H1 (cell line): Measurements from ENCODE around the gene KRTAP10-8. TPM values are rescaled to one million over a fixed set of nuclear protein-coding genes. Genes with fewer than 3 reads are reported as not detected.

Experiments used
- CTCF ChIA-PET: fragments of 300-600 bp; sonication (Branson Sonifier 250); formaldehyde crosslinking; loops from one replicate; lab custom pipeline; 2021; ENCODE audit not compliant: partially characterized antibody; lab: Charles Lee
- POLR2A ChIA-PET: fragments of 300-600 bp; sonication (Branson Sonifier 250); formaldehyde crosslinking; loops from one replicate; lab custom pipeline; 2021; ENCODE audit warnings: inconsistent platforms; ENCODE audit not compliant: partially characterized antibody; lab: Charles Lee
- DNase-seq, 2 experiments: peaks; one replicate each; pipeline versions ENCODE4 v3.0.0 to v3.0.0-alpha.2; 2010 to 2022; ENCODE audit warnings: low spot score in 2 of 2, low read depth in 1 of 2, mixed read lengths in 1 of 2
- FAIRE-seq: peaks from 2 replicates; lab custom pipeline; 2011; peaks lifted over from hg19 to GRCh38; lab: Jason Lieb, UNC
- H2AFZ ChIP-seq: 2 replicates; pipeline ENCODE4 v1.8.1; 2012; ENCODE audit warnings: low read length, inconsistent platforms
- H2AK5ac ChIP-seq: 2 replicates; pipeline ENCODE4 v1.6.1; 2013; ENCODE audit warnings: low read depth, low read length
- H2BK120ac ChIP-seq: replicated peaks from 2 replicates; pipeline ENCODE3; 2013; ENCODE audit warnings: low read depth, low read length, inconsistent platforms
- H2BK12ac ChIP-seq: 2 replicates; pipeline ENCODE4 v1.6.1; 2013; ENCODE audit warnings: low read depth, low read length
- H2BK15ac ChIP-seq: 2 replicates; pipeline ENCODE4 v1.6.1; 2013; ENCODE audit warnings: low read length
- H2BK20ac ChIP-seq: 2 replicates; pipeline ENCODE4 v1.6.1; 2013; ENCODE audit warnings: low read length
- H2BK5ac ChIP-seq: 2 replicates; pipeline ENCODE4 v1.6.1; 2013; ENCODE audit warnings: low read depth, low read length
- H3K14ac ChIP-seq: 2 replicates; pipeline ENCODE4 v1.6.1; 2013; ENCODE audit warnings: inconsistent platforms; ENCODE audit not compliant: insufficient read length
- H3K18ac ChIP-seq: 2 replicates; pipeline ENCODE4 v1.6.1; 2013; ENCODE audit warnings: low read length; ENCODE audit errors: extremely low read depth
- H3K23ac ChIP-seq: 2 replicates; pipeline ENCODE4 v1.6.1; 2013; ENCODE audit warnings: inconsistent platforms; ENCODE audit not compliant: insufficient read length
- H3K23me2 ChIP-seq: 2 replicates; pipeline ENCODE4 v1.6.1; 2013; ENCODE audit warnings: low read depth, low read length
- H3K27ac ChIP-seq: 2 replicates; pipeline ENCODE4 v1.6.1; 2011; ENCODE audit warnings: low read depth, low read length, inconsistent platforms
- H3K27me3 ChIP-seq, 4 experiments: replicated peaks in 1 of 4; 1 replicate in 1 of 4; 2 replicates in 3 of 4; pipeline versions ENCODE4 v1.6.1 to v1.8.1; 2011 to 2013; ENCODE audit warnings: low read length in 3 of 4, mild to moderate bottlenecking in 3 of 4, inconsistent platforms in 2 of 4, mixed read lengths in 2 of 4, moderate library complexity in 1 of 4; ENCODE audit not compliant: control insufficient read depth in 3 of 4, insufficient read depth in 3 of 4; ENCODE audit errors: extremely low read depth in 1 of 4
- H3K36me3 ChIP-seq, 4 experiments: 2 replicates each; pipeline versions ENCODE4 v1.6.1 to v1.8.1; 2011 to 2013; ENCODE audit warnings: mild to moderate bottlenecking in 4 of 4, low read length in 3 of 4, moderate library complexity in 2 of 4, control low read depth in 1 of 4, inconsistent platforms in 1 of 4; ENCODE audit not compliant: insufficient read depth in 4 of 4, control insufficient read depth in 2 of 4
- H3K4ac ChIP-seq: replicated peaks from 2 replicates; pipeline ENCODE3; 2013; ENCODE audit warnings: low read length, low read depth, mixed read lengths, inconsistent platforms; ENCODE audit not compliant: insufficient read length
- H3K4me1 ChIP-seq, 4 experiments: replicated peaks in 1 of 4; 1 replicate in 1 of 4; 2 replicates in 3 of 4; pipeline versions ENCODE4 v1.6.1 to v1.8.1; 2011 to 2013; ENCODE audit warnings: low read length in 3 of 4, inconsistent platforms in 2 of 4, mixed read lengths in 1 of 4; ENCODE audit not compliant: insufficient read depth in 4 of 4, control insufficient read depth in 3 of 4
- H3K4me2 ChIP-seq, 2 experiments: 2 replicates each; pipeline versions ENCODE4 v1.6.1 to v1.8.1; 2011 to 2013; ENCODE audit warnings: low read depth in 2 of 2, low read length in 2 of 2, control low read depth in 1 of 2, inconsistent platforms in 1 of 2, mild to moderate bottlenecking in 1 of 2; ENCODE audit not compliant: insufficient read depth in 1 of 2
- H3K4me3 ChIP-seq, 4 experiments: fragments of 200-600, 300-600 bp in 1 of 4; sonication (generic), shearing (Covaris generic), sonication (Bioruptor Twin) in 1 of 4; 2 replicates each; pipeline versions ENCODE4 v1.5.1 to v1.8.1; 2011 to 2016; ENCODE audit warnings: low read length in 4 of 4, low read depth in 3 of 4, control low read depth in 2 of 4, inconsistent platforms in 2 of 4, mild to moderate bottlenecking in 2 of 4, mixed read lengths in 1 of 4, moderate library complexity in 1 of 4; ENCODE audit not compliant: insufficient read depth in 2 of 4; ENCODE audit errors: extremely low read depth in 1 of 4
- H3K56ac ChIP-seq: replicated peaks from 2 replicates; pipeline ENCODE3; 2013; ENCODE audit warnings: low read depth, mild to moderate bottlenecking, mixed read lengths, low read length, inconsistent platforms; ENCODE audit not compliant: insufficient read length
- H3K79me1 ChIP-seq: 2 replicates; pipeline ENCODE4 v1.6.1; 2013; ENCODE audit warnings: low read depth, low read length, control low read depth
- H3K79me2 ChIP-seq, 2 experiments: 2 replicates each; pipeline versions ENCODE4 v1.6.1 to v1.8.1; 2012 to 2013; ENCODE audit warnings: low read length in 2 of 2, mild to moderate bottlenecking in 2 of 2, inconsistent platforms in 1 of 2; ENCODE audit not compliant: insufficient read depth in 2 of 2, control insufficient read depth in 1 of 2
- H3K9ac ChIP-seq, 4 experiments: replicated peaks in 1 of 4; 1 replicate in 1 of 4; 2 replicates in 3 of 4; pipeline versions ENCODE4 v1.6.1 to v1.8.1; 2011 to 2013; ENCODE audit warnings: low read depth in 3 of 4, low read length in 3 of 4, control low read depth in 2 of 4, mild to moderate bottlenecking in 2 of 4, moderate library complexity in 2 of 4, inconsistent platforms in 1 of 4; ENCODE audit errors: extremely low read depth in 1 of 4
- H3K9me3 ChIP-seq, 2 experiments: 2 replicates each; pipeline versions ENCODE4 v1.6.1 to v1.8.1; 2012 to 2013; ENCODE audit warnings: mild to moderate bottlenecking in 2 of 2, moderate library complexity in 2 of 2, control low read depth in 1 of 2, inconsistent platforms in 1 of 2, low read depth in 1 of 2, low read length in 1 of 2, mixed read lengths in 1 of 2; ENCODE audit not compliant: insufficient read depth in 2 of 2
- H4K20me1 ChIP-seq, 2 experiments: replicated peaks in 1 of 2; 2 replicates each; pipeline versions ENCODE3 to v1.8.1; 2011 to 2013; ENCODE audit warnings: inconsistent platforms in 2 of 2, low read length in 2 of 2, mild to moderate bottlenecking in 1 of 2; ENCODE audit not compliant: insufficient read depth in 2 of 2, control insufficient read depth in 1 of 2
- H4K5ac ChIP-seq: 2 replicates; pipeline ENCODE4 v1.6.1; 2013; ENCODE audit warnings: low read length, low read depth, mixed read lengths, inconsistent platforms; ENCODE audit not compliant: insufficient read length
- H4K8ac ChIP-seq: 2 replicates; pipeline ENCODE4 v1.8.0; 2013; ENCODE audit warnings: mild to moderate bottlenecking, moderate library complexity, low read length, inconsistent platforms; ENCODE audit not compliant: insufficient read depth; ENCODE audit errors: extremely low read depth
- H4K91ac ChIP-seq: replicated peaks from 2 replicates; pipeline ENCODE3; 2013; ENCODE audit warnings: low read length, mixed read lengths, inconsistent platforms; ENCODE audit not compliant: insufficient read length
- CEBPB ChIP-seq: IDR thresholded peaks from 2 replicates; pipeline ENCODE4 v1.6.1; 2012; ENCODE audit warnings: low read depth, low read length
- CTBP2 ChIP-seq: IDR thresholded peaks from 2 replicates; pipeline ENCODE4 v1.7.0; 2011; ENCODE audit warnings: borderline replicate concordance, mild to moderate bottlenecking, moderate library complexity, mixed read lengths, low read length; ENCODE audit not compliant: insufficient read depth, insufficient read length
- FOSL1 ChIP-seq: IDR thresholded peaks from 2 replicates; pipeline ENCODE4 v1.6.1; 2011; ENCODE audit warnings: mild to moderate bottlenecking, low read depth, low read length, moderate library complexity; ENCODE audit not compliant: insufficient read depth
- GTF2F1 ChIP-seq: IDR thresholded peaks from 2 replicates; pipeline ENCODE4 v1.6.1; 2012; ENCODE audit warnings: low read depth, low read length, improper control_type of control experiment, borderline replicate concordance
- JUN ChIP-seq: IDR thresholded peaks from 2 replicates; pipeline ENCODE4 v1.6.1; 2011; ENCODE audit warnings: low read depth, mild to moderate bottlenecking, improper control_type of control experiment, low read length
- POLR2AphosphoS5 ChIP-seq: IDR thresholded peaks from 2 replicates; pipeline ENCODE4 v1.6.1; 2011; ENCODE audit warnings: low read depth, low read length
- POU5F1 ChIP-seq: IDR thresholded peaks from 2 replicates; pipeline ENCODE4 v1.6.1; 2011; ENCODE audit warnings: low read depth, mild to moderate bottlenecking, low read length, moderate library complexity
- RAD21 ChIP-seq, 2 experiments: IDR thresholded peaks in 1 of 2; conservative IDR thresholded peaks in 1 of 2; 2 replicates each; pipeline ENCODE4 v1.6.1; 2011; ENCODE audit warnings: low read depth in 2 of 2, low read length in 2 of 2, improper control_type of control experiment in 1 of 2, inconsistent platforms in 1 of 2, mild to moderate bottlenecking in 1 of 2, moderate library complexity in 1 of 2
- RBBP5 ChIP-seq: IDR thresholded peaks from 2 replicates; pipeline ENCODE4 v1.7.1; 2012; ENCODE audit warnings: low read depth, mild to moderate bottlenecking, inconsistent platforms, low read length, moderate library complexity, borderline replicate concordance
- RXRA ChIP-seq: IDR thresholded peaks from 2 replicates; pipeline ENCODE4 v1.6.1; 2011; ENCODE audit warnings: low read depth, mild to moderate bottlenecking, low read length, moderate library complexity; ENCODE audit not compliant: insufficient read depth
- SIN3A ChIP-seq, 2 experiments: IDR thresholded peaks in 1 of 2; conservative IDR thresholded peaks in 1 of 2; 2 replicates each; pipeline ENCODE4 v1.6.1; 2011 to 2012; ENCODE audit warnings: low read length in 2 of 2, improper control_type of control experiment in 1 of 2, low read depth in 1 of 2, mild to moderate bottlenecking in 1 of 2
- SP4 ChIP-seq: IDR thresholded peaks from 2 replicates; pipeline ENCODE4 v1.6.1; 2012; ENCODE audit warnings: low read length, inconsistent platforms
- TAF1 ChIP-seq: IDR thresholded peaks from 2 replicates; pipeline ENCODE4 v1.6.1; 2011; ENCODE audit warnings: mild to moderate bottlenecking, low read depth, low read length
- TAF7 ChIP-seq: optimal IDR thresholded peaks from 2 replicates; pipeline ENCODE3; 2011; ENCODE audit warnings: low read depth, mild to moderate bottlenecking, inconsistent platforms, low read length, moderate library complexity, borderline replicate concordance
- WGBS, 2 experiments: shearing (Covaris generic) in 1 of 2; methylation state at CpG; one replicate each; pipeline versions ENCODE4 v1.1.6 to v1.1.7; 2013 to 2015; ENCODE audit warnings: low lambda C conversion rate in 2 of 2, mixed read lengths in 2 of 2, inconsistent platforms in 1 of 2, low coverage in 1 of 2, missing lambda C conversion rate in 1 of 2; ENCODE audit not compliant: insufficient replicate concordance in 2 of 2, insufficient coverage in 1 of 2, insufficient read length in 1 of 2; ENCODE audit errors: extremely low coverage in 1 of 2, missing lambda C conversion rate in 1 of 2; 5-methylcytosine and 5-hydroxymethylcytosine counted together
- polyA plus RNA-seq, 7 experiments: library from polyadenylated mRNA; depleted of rRNA in 3 of 7; stranded (reverse) in 5 of 7; unstranded in 2 of 7; fragments of >200 nt in 5 of 7; fragments of 200-250 nt in 2 of 7; gene quantifications; 1 replicate in 5 of 7; 2 replicates in 1 of 7; 4 replicates in 1 of 7; pipeline versions ENCODE4 v1.2.1 to v1.2.3, GENCODE V29; 2011 to 2013; ENCODE audit warnings: missing spikeins in 2 of 7, mixed read lengths in 2 of 7
- total RNA-seq: library from RNA; stranded (reverse); fragmentation: NEBNext Ultra II Directional; extraction: Animal tissue kit (Norgen Biotek cat#: 25700); gene quantifications from 2 replicates; pipeline ENCODE4 v1.2.1, GENCODE V29; 2021

The KRTAP10-8 gene
- total and polyA plus RNA-seq, 2 of the 8 experiments (the other 6 are each of a cell fraction or from before 2014, with no cell fraction given), result not detected

- no peak overlapping the region for H3K56ac ChIP-seq
- no peak overlapping the region for H3K27ac ChIP-seq
- no peaks in the 10 kb centered on the region for H3K36me3 ChIP-seq
- H4K91ac ChIP-seq, result no peak overlapping the region
- no peak overlapping the region for H2BK120ac ChIP-seq
- no peak overlapping the region for H2BK15ac ChIP-seq
- no peak overlapping the region for H3K4me2 ChIP-seq
- H3K9ac ChIP-seq, result no peak overlapping the region
- no peak overlapping the region for H2BK5ac ChIP-seq
- no peak overlapping the region for H2BK12ac ChIP-seq
- peaks cover 7 to 13% of the 10 kb centered on the region in 2 experiments; a peak in 3 of 4 replicates for H3K9me3 ChIP-seq
- POLR2A ChIA-PET, result no interaction called here
- no peaks in the 10 kb centered on the region; the same call in 1 of the 2 replicates for H3K23me2 ChIP-seq
- no peak overlapping the region for H3K14ac ChIP-seq
- H4K8ac ChIP-seq, result peak overlapping the region; percentile 57; the same call in 1 of the 2 replicates
- H4K20me1 ChIP-seq, result no peaks in the 10 kb centered on the region
- FAIRE-seq, result no peak
- H3K79me1 ChIP-seq, result no peaks in the 10 kb centered on the region
- no peaks in the 10 kb centered on the region for H3K27me3 ChIP-seq
- H3K79me2 ChIP-seq, result no peaks in the 10 kb centered on the region
- 91% methylated on average over 12 of the region's 12 CpGs; no CpG with 5 or more reads in 1 of the 2 experiments for WGBS, 2 experiments
- no peak overlapping the region for H3K4me3 ChIP-seq
- no peak overlapping the region for H4K5ac ChIP-seq
- CTCF ChIA-PET, result interaction anchor here (0.7 to 1.6 kb wide), 4 partner anchors 10 to 41 kb away, joined by 3 to 5 read pairs (median 3); partner anchors contain the start of genes KRTAP10-3 and KRTAP10-5
- no peak overlapping the region; the same call in 1 of the 2 replicates for H3K18ac ChIP-seq
- H2AFZ ChIP-seq, result no peak overlapping the region; the same call in 1 of the 2 replicates
- H2AK5ac ChIP-seq, result no peak overlapping the region
- DNase-seq, result no peak
- no peak overlapping the region for H3K4ac ChIP-seq
- no peak overlapping the region for H3K23ac ChIP-seq
- H2BK20ac ChIP-seq, result no peak overlapping the region
- peaks cover 0 to 3% (median 0%) of the 10 kb centered on the region in 4 experiments; a peak in 1 of 7 replicates for H3K4me1 ChIP-seq
- TF ChIP-seq FOSL1 (no peak), SIN3A (conservative IDR thresholded peaks at IDR 0.05 in 1 of 2, IDR thresholded peaks at IDR 0.05 in 1 of 2; ENCODE audit: low read depth in 1 of 2, low read length in 2 of 2) (no peak), TAF1 (no peak), GTF2F1 (no peak), RXRA (no peak), CTBP2 (no peak), POU5F1 (no peak), JUN (no peak), RAD21 (IDR thresholded peaks at IDR 0.05 in 1 of 2, conservative IDR thresholded peaks at IDR 0.05 in 1 of 2; ENCODE audit: low read depth in 2 of 2, low read length in 2 of 2) (no peak), CEBPB (no peak), RBBP5 (no peak), TAF7 (no peak), SP4 (no peak), POLR2AphosphoS5 (no peak)
These were observed 43.6 kb upstream of the KRTAP10-8 start for GRCh38 chr21:44568261-44568660.
